Measurements from ENCODE around the gene TARS3.

TARS3 gene

DNA sequence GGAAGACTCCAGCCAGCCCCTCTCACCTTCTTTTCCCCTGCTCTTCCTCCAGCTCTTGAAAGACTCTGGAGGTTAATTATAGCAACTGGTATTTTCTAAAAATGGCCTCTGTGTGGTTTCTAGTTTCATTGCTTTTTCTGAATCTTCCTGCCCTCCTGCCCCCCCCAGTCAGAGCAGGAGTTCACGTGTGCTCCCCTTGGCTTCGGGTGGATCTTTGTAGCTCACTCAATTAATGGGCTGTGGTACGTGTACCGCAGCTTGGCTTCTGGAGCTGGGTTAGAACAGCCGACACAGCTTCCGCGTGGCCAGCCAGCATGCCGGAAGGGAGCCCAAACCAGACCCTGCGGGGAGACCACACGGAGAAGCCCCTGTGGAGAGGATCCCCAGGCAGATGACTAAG lies 103.6 kb downstream of the TARS3 start:
- Histone ChIP-seq H3K27me3 (ENCODE audit: low read depth, low read length) (no peaks in the 10 kb centered on the region), H3K9me3 (ENCODE audit: insufficient read depth, low read length) (peaks cover 6% of the 10 kb centered on the region; the same call in 1 of the 2 replicates), H3K4me2 (ENCODE audit: low read length) (no peak overlapping the region), H3K9ac (ENCODE audit: low read length) (no peak overlapping the region), H3K36me3 (replicated peaks; ENCODE audit: low read depth, low read length) (peaks cover 11% of the 10 kb centered on the region), H3K4me1 (ENCODE audit: low read length) (peaks cover 4% of the 10 kb centered on the region; the same call in 1 of the 2 replicates), H4K20me1 (ENCODE audit: insufficient read depth, low read length) (no peaks in the 10 kb centered on the region), H3K4me3 (ENCODE audit: low read length) (no peak overlapping the region), H3K79me2 (ENCODE audit: low read length) (no peaks in the 10 kb centered on the region), H3K27ac (ENCODE audit: low read length) (no peak overlapping the region), H2AFZ (ENCODE audit: low read depth, low read length) (no peak overlapping the region)
- TF ChIP-seq EZH2phosphoT487 (IDR thresholded peaks at IDR 0.05; ENCODE audit: low read depth): no peak
- TF ChIP-seq, protein P1, sequence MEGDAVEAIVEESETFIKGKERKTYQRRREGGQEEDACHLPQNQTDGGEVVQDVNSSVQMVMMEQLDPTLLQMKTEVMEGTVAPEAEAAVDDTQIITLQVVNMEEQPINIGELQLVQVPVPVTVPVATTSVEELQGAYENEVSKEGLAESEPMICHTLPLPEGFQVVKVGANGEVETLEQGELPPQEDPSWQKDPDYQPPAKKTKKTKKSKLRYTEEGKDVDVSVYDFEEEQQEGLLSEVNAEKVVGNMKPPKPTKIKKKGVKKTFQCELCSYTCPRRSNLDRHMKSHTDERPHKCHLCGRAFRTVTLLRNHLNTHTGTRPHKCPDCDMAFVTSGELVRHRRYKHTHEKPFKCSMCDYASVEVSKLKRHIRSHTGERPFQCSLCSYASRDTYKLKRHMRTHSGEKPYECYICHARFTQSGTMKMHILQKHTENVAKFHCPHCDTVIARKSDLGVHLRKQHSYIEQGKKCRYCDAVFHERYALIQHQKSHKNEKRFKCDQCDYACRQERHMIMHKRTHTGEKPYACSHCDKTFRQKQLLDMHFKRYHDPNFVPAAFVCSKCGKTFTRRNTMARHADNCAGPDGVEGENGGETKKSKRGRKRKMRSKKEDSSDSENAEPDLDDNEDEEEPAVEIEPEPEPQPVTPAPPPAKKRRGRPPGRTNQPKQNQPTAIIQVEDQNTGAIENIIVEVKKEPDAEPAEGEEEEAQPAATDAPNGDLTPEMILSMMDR (IDR thresholded peaks at IDR 0.05; ENCODE audit: low read depth, low read length): no peak

GRCh38 chr15:101619615-101619865 lies 104.7 kb downstream of the TARS3 start:
- Histone ChIP-seq H3K4me1 (ENCODE audit: low read length) (peaks cover 4% of the 10 kb centered on the region; the same call in 1 of the 2 replicates), H4K20me1 (ENCODE audit: insufficient read depth, low read length) (no peaks in the 10 kb centered on the region), H3K27ac (ENCODE audit: low read length) (no peak overlapping the region), H3K4me2 (ENCODE audit: low read length) (no peak overlapping the region), H3K9me3 (ENCODE audit: insufficient read depth, low read length) (peaks cover 6% of the 10 kb centered on the region; the same call in 1 of the 2 replicates), H3K79me2 (ENCODE audit: low read length) (no peaks in the 10 kb centered on the region), H3K36me3 (replicated peaks; ENCODE audit: low read depth, low read length) (peaks cover 8% of the 10 kb centered on the region), H3K9ac (ENCODE audit: low read length) (no peak overlapping the region), H3K4me3 (ENCODE audit: low read length) (no peak overlapping the region), H2AFZ (ENCODE audit: low read depth, low read length) (no peak overlapping the region), H3K27me3 (ENCODE audit: low read depth, low read length) (no peaks in the 10 kb centered on the region)
- TF ChIP-seq EZH2phosphoT487 (IDR thresholded peaks at IDR 0.05; ENCODE audit: low read depth): no peak
- TF ChIP-seq, protein P1 (IDR thresholded peaks at IDR 0.05; ENCODE audit: low read depth, low read length): no peak

DNA sequence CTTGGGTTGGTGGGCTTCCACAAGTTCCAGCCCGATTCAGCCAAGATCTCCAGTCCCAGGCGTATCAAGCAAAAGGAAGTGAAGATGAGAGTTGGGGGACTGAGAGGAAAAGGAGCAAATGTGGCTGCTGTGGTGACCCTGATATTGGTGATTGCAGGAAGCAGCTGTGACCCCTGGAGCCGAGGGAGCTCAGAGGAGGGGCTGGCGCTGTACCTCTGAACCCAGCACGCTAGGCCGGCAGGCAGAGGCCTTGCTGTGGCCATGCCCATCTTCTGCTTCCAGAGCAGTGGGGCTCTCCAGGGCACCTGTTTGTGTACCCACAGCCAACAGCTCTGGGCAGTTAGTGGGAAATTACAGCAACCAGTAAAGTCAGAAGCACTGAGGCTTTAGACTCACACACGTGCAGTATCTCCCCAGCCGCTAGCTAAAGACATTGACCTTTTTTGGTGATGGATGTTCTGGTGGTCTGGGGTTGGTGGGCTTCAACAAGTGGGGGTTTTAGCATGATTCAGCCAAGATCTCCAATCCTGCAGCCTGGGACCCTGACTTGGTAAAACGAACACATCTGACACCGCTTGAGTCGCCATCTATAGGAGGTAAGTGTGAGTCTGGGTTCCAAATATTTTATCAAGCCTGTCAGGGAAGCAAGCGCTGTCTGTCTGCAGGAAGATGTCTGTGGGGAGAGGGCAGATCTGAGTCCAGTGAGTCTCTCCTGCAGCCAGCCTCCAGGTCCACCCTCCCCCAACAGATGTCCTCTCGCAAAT lies 105.2 kb downstream of the TARS3 start:
- H3K79me2 ChIP-seq (ENCODE audit: low read length): no peaks in the 10 kb centered on the region
- H3K36me3 ChIP-seq (replicated peaks; ENCODE audit: low read depth, low read length): peaks cover 3% of the 10 kb centered on the region
- H3K9me3 ChIP-seq (ENCODE audit: insufficient read depth, low read length): peaks cover 1% of the 10 kb centered on the region; the same call in 1 of the 2 replicates
- H3K27ac ChIP-seq (ENCODE audit: low read length): no peak overlapping the region
- H3K4me2 ChIP-seq (ENCODE audit: low read length): no peak overlapping the region
- peaks cover 4% of the 10 kb centered on the region; the same call in 1 of the 2 replicates for H3K4me1 ChIP-seq (ENCODE audit: low read length)
- no peak overlapping the region for H3K4me3 ChIP-seq (ENCODE audit: low read length)
- TF ChIP-seq EZH2phosphoT487 (IDR thresholded peaks at IDR 0.05; ENCODE audit: low read depth): no peak
- TF ChIP-seq, protein P1 (IDR thresholded peaks at IDR 0.05; ENCODE audit: low read depth, low read length): no peak
- no peak overlapping the region for H2AFZ ChIP-seq (ENCODE audit: low read depth, low read length)
- H3K9ac ChIP-seq (ENCODE audit: low read length): no peak overlapping the region
- H4K20me1 ChIP-seq (ENCODE audit: insufficient read depth, low read length): no peaks in the 10 kb centered on the region
- no peaks in the 10 kb centered on the region for H3K27me3 ChIP-seq (ENCODE audit: low read depth, low read length)

GRCh38 chr15:101618076-101618475 lies 106.2 kb downstream of the TARS3 start:
- no peak overlapping the region for H3K27ac ChIP-seq (ENCODE audit: low read length)
- no peaks in the 10 kb centered on the region for H3K79me2 ChIP-seq (ENCODE audit: low read length)
- H3K36me3 ChIP-seq (replicated peaks; ENCODE audit: low read depth, low read length): no peaks in the 10 kb centered on the region
- no peaks in the 10 kb centered on the region for H4K20me1 ChIP-seq (ENCODE audit: insufficient read depth, low read length)
- no peak for TF ChIP-seq EZH2phosphoT487 (IDR thresholded peaks at IDR 0.05; ENCODE audit: low read depth)
- TF ChIP-seq, protein P1 (IDR thresholded peaks at IDR 0.05; ENCODE audit: low read depth, low read length): no peak
- no peak overlapping the region for H3K4me3 ChIP-seq (ENCODE audit: low read length)
- H3K4me1 ChIP-seq (ENCODE audit: low read length): no peaks in the 10 kb centered on the region
- H3K9ac ChIP-seq (ENCODE audit: low read length): no peak overlapping the region
- H3K4me2 ChIP-seq (ENCODE audit: low read length): no peak overlapping the region
- H2AFZ ChIP-seq (ENCODE audit: low read depth, low read length): no peak overlapping the region
- H3K9me3 ChIP-seq (ENCODE audit: insufficient read depth, low read length): no peaks in the 10 kb centered on the region
- no peaks in the 10 kb centered on the region for H3K27me3 ChIP-seq (ENCODE audit: low read depth, low read length)

All from OCI-LY3 (cell line).